ENCODE measurements around the gene ST6GAL1. TPM values are rescaled to one million over a fixed set of nuclear protein-coding genes. Genes with fewer than 3 reads are reported as not detected.

ST6GAL1 gene
- total RNA-seq, 1 donor from 2014 or later, result 84.3 TPM

DNA sequence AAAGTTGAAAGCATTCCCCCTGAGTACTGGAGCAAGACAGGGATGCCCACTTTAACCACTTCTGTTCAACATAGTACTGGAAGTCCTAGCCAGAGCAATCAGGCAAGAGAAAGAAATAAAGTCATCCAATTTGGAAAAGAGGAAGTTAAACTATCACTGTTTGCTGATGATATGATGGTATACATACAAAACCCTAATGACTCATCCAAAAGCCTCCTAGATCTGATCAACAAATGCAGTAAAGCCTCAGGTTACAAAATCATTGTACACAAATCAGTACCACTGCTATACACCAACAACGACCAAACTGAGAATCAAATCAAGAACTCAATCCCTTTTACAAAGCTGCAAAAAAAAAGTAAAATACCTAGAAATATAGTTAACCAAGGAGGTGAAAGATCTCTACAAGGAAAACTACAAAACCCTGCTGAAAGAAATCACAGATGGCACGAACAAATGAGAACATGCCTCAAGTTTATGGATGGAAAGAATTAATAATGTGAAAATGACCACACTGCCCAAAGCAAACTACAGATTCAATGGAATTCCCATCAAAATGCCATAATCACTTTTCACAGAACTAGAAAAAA, 168.7 kb downstream of the ST6GAL1 start:
- intact Hi-C loops (cut with micrococcal nuclease), result no loop called here

DNA sequence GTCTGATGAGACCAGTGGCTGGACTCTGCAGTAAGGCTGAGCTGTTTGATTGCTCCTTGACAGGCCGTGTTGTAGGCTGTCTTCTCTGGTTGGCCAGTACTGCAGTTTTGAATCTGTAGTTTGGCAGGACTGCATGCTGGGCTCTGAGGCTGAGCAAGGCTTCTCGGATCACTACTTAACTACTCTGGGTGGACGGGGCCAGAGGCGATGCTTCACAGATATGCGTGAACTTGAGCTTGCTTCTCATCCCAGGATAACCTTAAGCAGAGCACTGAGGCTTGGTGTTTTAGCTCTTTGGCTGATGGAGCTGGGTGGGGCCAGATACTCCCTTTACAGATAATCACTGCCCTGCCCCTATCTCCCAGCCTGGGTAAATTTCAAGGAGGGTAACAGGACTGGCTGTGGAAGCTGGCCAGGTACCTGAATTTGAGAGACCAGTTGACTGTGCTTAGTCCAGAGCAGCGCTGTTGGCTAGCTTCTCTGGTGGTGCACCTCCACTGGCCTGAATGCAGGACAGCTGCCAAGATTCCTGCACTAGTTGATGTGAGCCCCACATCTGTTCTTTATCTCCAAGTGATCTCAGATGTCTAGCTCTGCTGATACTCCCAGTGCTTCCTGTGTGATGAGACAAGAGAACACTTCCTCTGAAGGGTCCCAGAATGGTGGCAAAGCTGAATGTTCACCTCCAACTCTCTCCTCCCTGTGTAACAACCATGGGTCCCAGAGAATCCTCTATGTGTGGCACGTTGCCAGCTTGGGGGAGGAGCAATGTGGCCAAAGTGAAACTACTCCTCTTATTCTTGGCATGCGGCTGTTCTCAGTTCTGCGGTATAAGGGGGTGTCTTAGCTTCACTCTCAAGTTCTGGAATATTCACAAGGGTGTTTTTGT, 171.1 kb downstream of the ST6GAL1 start:
- Histone ChIP-seq H3K27me3 (ENCODE audit: low read depth) (no peaks in the 10 kb centered on the region), H3K27ac (replicated peaks) (peak overlapping the region; percentile 76), H3K9me3 (replicated peaks) (peaks cover 26% of the 10 kb centered on the region), H3K4me3 (peak overlapping the region; percentile 48), H3K4me1 (peaks cover 50% of the 10 kb centered on the region), H3K36me3 (no peaks in the 10 kb centered on the region)
- intact Hi-C loops (cut with micrococcal nuclease), result no loop called here
- TF ChIP-seq, protein P1, sequence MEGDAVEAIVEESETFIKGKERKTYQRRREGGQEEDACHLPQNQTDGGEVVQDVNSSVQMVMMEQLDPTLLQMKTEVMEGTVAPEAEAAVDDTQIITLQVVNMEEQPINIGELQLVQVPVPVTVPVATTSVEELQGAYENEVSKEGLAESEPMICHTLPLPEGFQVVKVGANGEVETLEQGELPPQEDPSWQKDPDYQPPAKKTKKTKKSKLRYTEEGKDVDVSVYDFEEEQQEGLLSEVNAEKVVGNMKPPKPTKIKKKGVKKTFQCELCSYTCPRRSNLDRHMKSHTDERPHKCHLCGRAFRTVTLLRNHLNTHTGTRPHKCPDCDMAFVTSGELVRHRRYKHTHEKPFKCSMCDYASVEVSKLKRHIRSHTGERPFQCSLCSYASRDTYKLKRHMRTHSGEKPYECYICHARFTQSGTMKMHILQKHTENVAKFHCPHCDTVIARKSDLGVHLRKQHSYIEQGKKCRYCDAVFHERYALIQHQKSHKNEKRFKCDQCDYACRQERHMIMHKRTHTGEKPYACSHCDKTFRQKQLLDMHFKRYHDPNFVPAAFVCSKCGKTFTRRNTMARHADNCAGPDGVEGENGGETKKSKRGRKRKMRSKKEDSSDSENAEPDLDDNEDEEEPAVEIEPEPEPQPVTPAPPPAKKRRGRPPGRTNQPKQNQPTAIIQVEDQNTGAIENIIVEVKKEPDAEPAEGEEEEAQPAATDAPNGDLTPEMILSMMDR (IDR thresholded peaks at IDR 0.05; ENCODE audit: borderline replicate concordance), result no peak
- DNase-seq, result peak; percentile 84

More for the DNA sequence above, 168.7 kb downstream of the ST6GAL1 start:
- Histone ChIP-seq H3K27ac (replicated peaks) (no peak overlapping the region), H3K36me3 (no peaks in the 10 kb centered on the region), H3K4me3 (no peak overlapping the region), H3K9me3 (replicated peaks) (peaks cover 36% of the 10 kb centered on the region), H3K4me1 (peaks cover 31% of the 10 kb centered on the region), H3K27me3 (ENCODE audit: low read depth) (no peaks in the 10 kb centered on the region)
- TF ChIP-seq, protein P1 (IDR thresholded peaks at IDR 0.05; ENCODE audit: borderline replicate concordance), result no peak
- no peak for DNase-seq

DNA sequence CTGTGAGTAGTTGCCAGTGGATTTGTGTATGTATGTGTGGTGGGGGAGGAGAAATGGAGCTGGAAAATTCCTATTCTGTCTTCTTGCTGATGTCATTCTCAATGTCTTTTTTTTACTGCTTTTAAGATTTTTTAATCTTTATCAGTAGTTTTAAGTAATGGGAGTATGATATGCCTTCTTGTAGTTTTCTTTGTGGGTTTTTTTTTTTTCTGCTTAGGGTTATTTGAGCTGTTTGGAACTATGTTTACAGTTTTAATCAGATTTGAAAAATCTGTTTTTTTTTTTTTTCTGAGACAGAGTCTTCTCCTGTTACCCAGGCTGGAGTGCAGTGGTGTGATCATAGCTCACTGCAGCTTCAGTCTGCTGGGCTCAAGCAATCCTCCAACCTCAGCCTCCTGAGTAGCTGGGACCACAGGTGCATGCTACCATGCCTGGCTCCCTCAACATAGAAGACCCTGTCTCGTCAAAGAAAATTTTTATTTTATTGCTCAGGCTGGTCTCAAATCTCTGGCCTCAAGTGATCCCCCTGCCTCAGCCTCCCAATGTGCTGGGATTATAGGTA, 171.8 kb downstream of the ST6GAL1 start:
- Histone ChIP-seq H3K4me1 (peaks cover 50% of the 10 kb centered on the region), H3K27me3 (ENCODE audit: low read depth) (no peaks in the 10 kb centered on the region), H3K27ac (replicated peaks) (peak overlapping the region; percentile 76), H3K4me3 (peak overlapping the region; percentile 48), H3K9me3 (replicated peaks) (peaks cover 18% of the 10 kb centered on the region), H3K36me3 (no peaks in the 10 kb centered on the region)
- TF ChIP-seq, protein P1 (IDR thresholded peaks at IDR 0.05; ENCODE audit: borderline replicate concordance), result no peak
- intact Hi-C loops (cut with micrococcal nuclease), result no loop called here
- no peak for DNase-seq

DNA sequence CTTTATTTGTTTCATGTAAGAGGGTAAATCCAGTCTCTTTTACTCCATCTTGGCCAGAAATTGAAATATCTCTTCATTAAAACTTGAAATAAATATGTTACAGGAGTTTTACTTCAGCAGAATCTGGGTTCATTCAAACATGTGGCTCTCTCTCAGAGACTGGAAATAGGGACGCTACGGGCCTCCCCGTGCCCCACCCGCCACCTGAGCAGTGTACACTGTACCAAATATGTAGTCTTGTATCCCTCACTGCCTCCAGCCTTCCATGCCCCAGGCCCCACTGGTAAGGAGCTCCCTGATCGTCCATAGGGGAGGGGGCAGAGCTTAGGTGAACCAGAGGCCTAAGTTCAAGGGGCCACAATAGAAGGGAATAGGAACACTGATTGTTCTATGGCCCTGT, 172.9 kb downstream of the ST6GAL1 start:
- Histone ChIP-seq H3K36me3 (no peaks in the 10 kb centered on the region), H3K27ac (replicated peaks) (no peak overlapping the region), H3K27me3 (ENCODE audit: low read depth) (no peaks in the 10 kb centered on the region), H3K4me3 (no peak overlapping the region), H3K4me1 (peaks cover 50% of the 10 kb centered on the region), H3K9me3 (replicated peaks) (peaks cover 11% of the 10 kb centered on the region)
- no peak for DNase-seq
- TF ChIP-seq, protein P1 (IDR thresholded peaks at IDR 0.05; ENCODE audit: borderline replicate concordance), result no peak
- intact Hi-C loops (cut with micrococcal nuclease), result no loop called here

DNA sequence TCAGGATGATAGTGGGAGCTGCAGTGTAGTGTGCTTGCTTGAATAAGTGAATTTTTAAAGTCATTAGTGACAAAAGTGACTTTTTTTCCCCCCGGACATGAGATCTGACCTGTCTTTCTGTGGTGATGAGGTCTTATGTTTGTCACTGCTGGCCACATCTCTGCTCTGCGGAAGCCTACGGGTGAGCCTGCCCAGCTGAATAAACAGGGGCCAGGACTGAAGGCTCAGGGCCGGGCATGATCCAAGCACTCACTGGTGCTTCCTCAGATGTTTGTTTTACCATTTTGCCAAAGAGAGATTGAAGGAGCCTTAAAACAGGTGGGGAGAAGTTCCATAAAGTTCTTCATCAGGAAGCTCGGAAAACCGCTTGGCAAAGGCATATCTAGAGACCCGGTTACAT, 174.0 kb downstream of the ST6GAL1 start:
- Histone ChIP-seq H3K4me1 (peaks cover 50% of the 10 kb centered on the region), H3K9me3 (replicated peaks) (peaks cover 5% of the 10 kb centered on the region), H3K27me3 (ENCODE audit: low read depth) (no peaks in the 10 kb centered on the region), H3K4me3 (peak overlapping the region; percentile 39), H3K27ac (replicated peaks) (peak overlapping the region; percentile 73), H3K36me3 (no peaks in the 10 kb centered on the region)
- intact Hi-C loops (cut with micrococcal nuclease), result no loop called here
- TF ChIP-seq, protein P1 (IDR thresholded peaks at IDR 0.05; ENCODE audit: borderline replicate concordance), result no peak
- peak; percentile 24 for DNase-seq
